Endometrial microvascular endothelial cells (primary cell): ENCODE results near the gene NENF. TPM values are rescaled to one million over a fixed set of nuclear protein-coding genes. Genes with fewer than 3 reads are reported as not detected.

Source experiments
- in situ Hi-C: cut with HindIII; loops from 2 replicates; pipeline ENCODE4 v1.10.0; 2017; ENCODE audit warnings: low sequenced_read_pairs, low pct_unique_long_range_greater_than_20kb; ENCODE audit errors: inconsistent ontology term
- total RNA-seq: library from RNA; depleted of rRNA; stranded (reverse); fragments of >200 nt; gene quantifications from one replicate; pipeline ENCODE4 v1.2.3, GENCODE V29; 2015; ENCODE audit errors: inconsistent ontology term

Gene NENF
- total RNA-seq, 1 donor from 2014 or later = 22.1 TPM

GRCh38 chr1:212455401-212455800 lies 22.7 kb downstream of the NENF start:
- in situ Hi-C loops = no loop called here

GRCh38 chr1:212455803-212456528 lies 23.2 kb downstream of the NENF start:
- in situ Hi-C loops = no loop called here

GRCh38 chr1:212457740-212458338 lies 25.1 kb downstream of the NENF start:
- in situ Hi-C loops = no loop called here

- in situ Hi-C loops = no loop called here
Measured at GRCh38 chr1:212458817-212459216, 26.1 kb downstream of the NENF start.

- in situ Hi-C loops = loop anchor here (10.0 kb wide), 1 partner anchor 215 kb away; no protein-coding TSS in a partner anchor
Measured at GRCh38 chr1:212459656-212460055, 26.9 kb downstream of the NENF start.

GRCh38 chr1:212460376-212460775 lies 27.7 kb downstream of the NENF start:
- in situ Hi-C loops = loop anchor here (10.0 kb wide), 1 partner anchor 214 kb away; no protein-coding TSS in a partner anchor

- in situ Hi-C loops = loop anchor here (10.0 kb wide), 1 partner anchor 213 kb away; no protein-coding TSS in a partner anchor
Measured at GRCh38 chr1:212461916-212462660, 29.4 kb downstream of the NENF start.

GRCh38 chr1:212463565-212464285 lies 31.0 kb downstream of the NENF start:
- in situ Hi-C loops = loop anchor here (10.0 kb wide), 1 partner anchor 211 kb away; no protein-coding TSS in a partner anchor

GRCh38 chr1:212465311-212465710 lies 32.6 kb downstream of the NENF start:
- in situ Hi-C loops = loop anchor here (10.0 kb wide), 1 partner anchor 209 kb away; no protein-coding TSS in a partner anchor

- in situ Hi-C loops = loop anchor here (10.0 kb wide), 1 partner anchor 208 kb away; no protein-coding TSS in a partner anchor
Measured at GRCh38 chr1:212466437-212466836, 33.7 kb downstream of the NENF start.

GRCh38 chr1:212466898-212467650 lies 34.4 kb downstream of the NENF start:
- in situ Hi-C loops = loop anchor here (10.0 kb wide), 1 partner anchor 208 kb away; no protein-coding TSS in a partner anchor

- in situ Hi-C loops = loop anchor here (10.0 kb wide), 1 partner anchor 207 kb away; no protein-coding TSS in a partner anchor
Measured at GRCh38 chr1:212467843-212468482, 35.2 kb downstream of the NENF start.

GRCh38 chr1:212470059-212470458 lies 37.3 kb downstream of the NENF start:
- in situ Hi-C loops = no loop called here

- in situ Hi-C loops = no loop called here
Measured at GRCh38 chr1:212471286-212471685, 38.6 kb downstream of the NENF start.

- in situ Hi-C loops = no loop called here
Measured at GRCh38 chr1:212471891-212472675, 39.4 kb downstream of the NENF start.

- in situ Hi-C loops = no loop called here
Measured at GRCh38 chr1:212473729-212474128, 41.0 kb downstream of the NENF start.

GRCh38 chr1:212475151-212475550 lies 42.4 kb downstream of the NENF start:
- in situ Hi-C loops = no loop called here
